ENCODE measurements around the gene ASB18.
A peak's percentile ranks its signal among the peaks of the same experiment; 100 is the strongest.

Gene ASB18

DNA sequence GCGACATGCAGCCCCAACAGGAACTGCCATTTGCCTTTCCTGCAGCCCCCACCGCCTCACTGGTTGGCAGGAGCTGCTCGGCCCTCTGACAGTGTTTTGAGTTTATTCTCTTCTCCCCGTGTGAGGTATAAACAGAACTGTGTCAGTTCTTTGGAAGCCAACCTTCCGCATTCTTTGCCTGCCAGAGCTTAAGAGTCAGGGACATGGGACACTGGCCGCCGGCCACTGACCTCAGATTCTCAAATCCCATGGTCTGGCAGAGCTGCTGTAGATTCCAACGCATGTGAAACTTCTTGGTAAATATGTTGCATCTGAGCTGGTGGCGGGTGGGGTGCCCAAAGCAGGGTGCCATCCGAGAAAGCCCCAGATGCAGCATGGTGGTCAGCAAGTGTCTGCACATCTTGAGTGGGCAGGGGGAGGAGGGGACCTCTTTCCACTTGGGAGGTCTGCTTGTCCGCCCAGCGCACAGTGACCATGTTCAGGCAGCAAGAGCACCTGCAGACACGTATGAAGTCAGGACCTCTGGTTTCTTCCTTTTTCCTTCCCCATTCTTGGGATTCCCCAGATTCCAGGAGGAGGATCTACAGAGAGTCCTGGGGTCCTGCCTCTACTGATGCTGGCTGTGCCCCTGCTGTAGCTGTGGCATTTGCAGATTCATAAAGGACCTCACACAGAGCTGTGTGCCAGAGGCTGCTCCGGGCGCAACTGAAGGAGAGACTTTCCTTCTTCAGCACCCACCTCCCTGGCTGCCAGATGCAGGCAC, 23.8 kb downstream of the ASB18 start:
- no peak for DNase-seq

DNA sequence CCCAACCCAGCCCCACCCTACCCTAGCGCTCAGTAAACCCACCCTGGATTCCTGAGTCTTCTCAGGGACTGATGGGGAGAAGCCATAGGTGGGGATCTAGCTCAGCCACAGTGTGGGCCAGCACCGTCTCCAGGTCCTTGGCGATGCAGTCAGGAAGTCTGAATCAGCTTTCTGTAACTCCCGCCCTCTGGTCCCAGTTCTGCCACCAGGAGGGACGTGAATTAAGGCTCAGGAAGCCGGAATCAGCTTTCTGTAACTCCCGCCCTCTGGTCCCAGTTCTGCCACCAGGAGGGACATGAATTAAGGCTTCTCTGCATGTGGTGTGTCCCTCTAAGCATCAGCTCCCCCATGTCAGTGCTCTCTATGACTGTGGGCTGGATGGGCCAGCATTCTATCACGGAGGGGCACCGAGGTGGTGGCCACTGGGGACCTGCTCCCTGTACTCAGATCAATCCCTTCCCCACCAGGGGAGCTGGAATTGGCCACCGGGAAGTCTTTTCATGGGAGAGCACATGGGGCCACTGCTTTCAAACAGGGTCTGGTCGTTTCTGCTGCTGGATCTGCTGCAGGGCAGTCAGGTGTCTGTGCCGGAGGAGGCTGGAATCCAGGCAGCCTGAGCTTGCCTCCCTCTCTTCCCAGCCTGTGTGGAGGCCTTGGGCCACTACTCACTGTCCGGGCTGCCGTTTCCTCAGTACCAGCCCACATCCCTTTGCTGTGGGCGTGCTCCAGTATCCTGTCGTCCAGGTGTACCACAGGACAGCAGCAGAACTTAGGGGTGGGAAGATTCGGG, 24.7 kb downstream of the ASB18 start:
- DNase-seq = no peak

DNA sequence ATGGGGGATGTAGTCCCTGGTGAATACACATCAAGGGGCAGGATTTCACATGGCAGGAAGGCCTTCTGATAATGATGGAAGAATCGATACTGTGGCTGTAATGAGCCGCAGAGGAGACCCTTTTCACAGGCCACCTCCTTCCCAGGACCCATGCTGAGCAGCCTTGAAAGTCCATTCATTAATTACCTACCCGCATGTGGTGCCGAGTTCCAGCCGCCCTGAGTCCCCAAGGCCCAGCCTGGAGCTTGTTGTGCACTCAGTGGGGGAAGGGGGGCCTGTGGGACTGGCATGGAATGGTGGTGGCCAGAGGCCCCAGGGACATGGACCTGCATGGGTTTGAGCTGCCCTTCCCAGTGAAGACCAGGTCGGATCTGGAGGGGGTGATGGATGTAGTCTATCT, 25.5 kb downstream of the ASB18 start:
- DNase-seq = no peak

DNA sequence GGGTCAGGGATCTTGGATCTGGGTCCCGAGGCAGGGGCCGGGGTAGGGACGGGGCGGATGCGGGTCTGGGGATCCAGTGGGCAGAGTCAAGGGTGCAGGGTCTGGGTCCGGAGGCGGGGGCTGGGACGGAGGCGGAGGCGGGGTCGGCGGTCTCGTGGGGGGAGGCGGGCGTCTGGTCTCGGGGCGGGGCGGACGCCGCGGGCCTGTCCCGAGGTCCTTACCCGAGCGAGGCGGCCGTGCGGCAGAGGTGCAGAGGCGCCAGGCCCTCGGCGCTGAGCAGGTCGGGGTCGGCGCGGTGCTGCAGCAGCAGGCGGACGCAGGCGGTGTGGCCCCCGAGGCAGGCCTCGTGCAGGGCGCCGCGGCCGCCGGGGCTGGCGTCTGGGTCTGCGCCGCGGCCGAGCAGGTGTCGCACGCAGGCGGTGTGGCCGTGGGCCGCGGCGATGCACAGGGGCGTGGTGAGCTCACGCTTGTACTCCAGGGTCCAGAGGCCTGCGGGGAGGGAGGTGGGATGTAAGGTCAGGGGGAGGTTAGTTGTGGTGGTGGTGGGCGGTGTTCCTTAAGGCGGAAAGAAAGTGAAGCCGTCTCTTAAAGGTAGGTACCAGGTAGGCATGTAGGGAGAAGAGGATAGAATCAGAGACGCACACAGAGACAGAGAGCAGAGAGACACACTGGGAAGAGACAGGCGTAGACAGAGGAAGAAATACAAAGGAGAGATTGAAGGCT, 26.6 kb downstream of the ASB18 start:
- DNase-seq = no peak

DNA sequence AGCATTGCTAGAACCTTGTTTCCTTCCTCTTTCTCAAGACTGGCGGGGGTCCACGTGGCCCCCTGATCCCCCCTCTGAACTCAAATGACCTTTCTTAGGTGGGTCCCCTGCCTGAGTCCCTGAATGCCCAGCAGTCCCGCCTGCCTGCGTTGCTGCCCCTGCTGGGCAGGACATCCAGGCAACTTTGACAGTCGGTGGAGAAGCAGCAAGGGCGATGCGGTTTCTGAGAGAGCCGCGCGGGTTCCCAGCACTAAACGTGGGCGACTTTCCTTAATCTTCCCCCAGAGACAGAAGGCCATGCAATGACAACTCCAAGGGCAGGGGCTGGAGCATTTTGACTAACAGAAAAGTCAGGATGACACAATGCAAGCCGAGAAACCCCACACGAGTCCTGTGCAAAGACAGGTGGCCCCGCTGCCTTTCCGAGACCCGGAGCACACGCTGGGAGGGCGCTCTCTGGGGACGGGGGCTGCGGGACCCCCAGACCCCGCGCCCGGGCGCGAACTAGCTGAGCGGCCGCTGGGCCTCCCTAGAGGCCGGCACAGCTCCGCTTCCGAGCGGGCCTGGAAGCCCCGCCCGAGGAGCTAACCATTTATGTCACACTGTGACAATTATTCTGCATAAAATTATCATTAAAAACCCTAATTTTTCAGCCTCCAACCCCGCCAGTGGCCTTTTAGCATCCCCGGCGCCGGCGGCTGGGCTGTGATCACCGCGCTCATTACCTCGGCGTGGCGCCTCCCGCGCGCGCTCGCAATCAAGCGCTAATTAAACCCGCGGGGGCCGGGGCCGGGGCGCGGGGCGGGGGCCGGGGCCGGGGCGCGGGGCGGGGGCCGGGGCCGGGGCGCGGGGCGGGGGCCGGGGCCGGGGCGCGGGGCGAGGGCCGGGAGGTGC, 27.4 kb downstream of the ASB18 start:
- no peak for DNase-seq

DNA sequence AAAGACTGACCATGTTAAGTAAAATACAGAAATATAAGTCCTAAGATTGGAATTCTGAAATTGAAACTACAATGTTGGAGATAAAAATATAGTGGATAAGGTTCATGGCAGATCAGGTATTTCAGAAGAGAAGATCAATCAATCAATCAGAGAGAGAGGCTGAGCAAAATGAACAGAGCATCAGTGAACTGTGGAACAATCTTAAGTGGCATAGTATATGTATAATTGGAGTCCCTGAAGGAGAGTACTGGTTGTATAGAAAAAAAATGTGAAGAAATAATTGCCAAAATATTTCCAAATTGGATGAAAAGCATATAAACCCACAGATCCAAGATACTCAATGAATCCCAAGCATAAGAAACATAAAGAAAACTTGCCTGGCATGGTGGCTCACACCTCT, 35.0 kb downstream of the ASB18 start:
- DNase-seq = no peak

DNA sequence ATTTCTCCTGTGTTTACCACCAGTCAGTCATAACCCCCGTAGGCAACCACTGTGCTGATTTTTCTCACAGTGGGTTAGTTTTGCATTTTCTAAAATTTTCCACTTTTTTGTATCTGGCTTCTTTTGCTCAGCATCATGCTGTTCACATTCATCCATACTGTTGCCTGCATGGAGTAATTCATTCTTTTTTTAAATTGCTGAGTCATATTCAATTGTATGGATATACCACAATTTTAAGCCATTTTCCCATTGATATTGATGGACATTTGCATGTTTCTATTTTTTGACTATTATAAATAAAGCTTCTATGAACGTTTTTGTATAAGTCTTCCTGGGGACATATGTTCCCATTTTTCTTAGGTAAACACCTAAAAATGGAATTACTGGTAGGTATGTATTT, 40.5 kb downstream of the ASB18 start:
- DNase-seq = no peak

DNA sequence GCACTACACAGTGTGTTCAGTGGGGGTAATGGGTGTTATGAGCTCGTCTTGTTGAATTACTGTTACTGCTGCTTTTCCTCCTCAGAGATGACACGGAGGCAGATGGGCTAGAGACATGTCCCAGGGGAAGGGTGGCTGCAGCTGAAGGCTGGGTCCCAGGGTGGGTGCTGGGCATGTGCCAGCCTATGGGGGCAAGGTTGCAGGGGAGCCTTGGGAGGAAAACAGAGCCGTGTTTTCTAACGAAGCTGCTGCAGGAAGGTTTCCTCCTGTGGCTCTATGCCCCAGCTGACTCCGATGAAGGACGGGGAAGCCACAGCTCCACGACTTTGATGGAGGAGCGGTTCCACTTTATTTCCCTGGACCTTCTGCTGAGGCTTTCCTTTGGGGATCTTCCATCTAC, 42.4 kb downstream of the ASB18 start:
- DNase-seq = no peak

DNA sequence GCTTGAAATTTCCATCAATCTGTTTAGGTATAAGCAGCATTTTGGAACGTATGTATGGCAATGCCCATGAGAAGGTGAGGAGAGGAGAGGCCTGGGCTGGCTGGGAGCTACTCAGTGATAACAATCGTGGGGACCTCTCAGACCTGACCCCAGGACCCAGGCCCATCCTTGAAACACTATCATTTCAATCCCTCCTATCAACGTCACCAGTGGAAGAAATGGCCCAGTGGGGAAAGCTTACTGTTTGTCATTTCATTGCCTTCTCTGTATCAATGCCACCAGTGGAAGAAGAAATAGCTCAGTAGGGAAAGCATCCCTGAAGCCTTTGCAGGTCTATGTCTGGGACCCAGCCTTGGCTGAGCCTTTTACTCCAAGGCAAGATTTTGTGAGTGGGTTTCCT, 44.8 kb downstream of the ASB18 start:
- DNase-seq = no peak

DNA sequence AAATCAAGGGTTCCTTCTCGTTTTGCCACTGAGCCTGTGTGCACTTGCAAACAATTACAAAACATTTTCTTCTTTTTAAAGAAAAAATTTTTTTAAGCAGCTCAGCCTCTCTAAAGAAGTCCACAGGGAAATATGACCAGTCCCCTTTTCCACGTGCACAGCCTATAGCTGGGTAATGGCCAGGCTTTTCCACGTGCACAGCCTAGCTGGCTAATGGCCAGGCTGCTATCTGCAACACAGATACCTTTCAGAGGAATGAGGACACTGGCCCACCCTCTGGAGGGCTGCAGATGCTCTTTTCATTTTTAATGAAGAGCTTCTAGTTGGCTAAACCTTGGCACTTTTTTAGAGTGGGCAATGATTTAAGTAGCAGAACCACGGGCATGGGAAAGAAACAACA, 46.3 kb downstream of the ASB18 start:
- DNase-seq = no peak

DNA sequence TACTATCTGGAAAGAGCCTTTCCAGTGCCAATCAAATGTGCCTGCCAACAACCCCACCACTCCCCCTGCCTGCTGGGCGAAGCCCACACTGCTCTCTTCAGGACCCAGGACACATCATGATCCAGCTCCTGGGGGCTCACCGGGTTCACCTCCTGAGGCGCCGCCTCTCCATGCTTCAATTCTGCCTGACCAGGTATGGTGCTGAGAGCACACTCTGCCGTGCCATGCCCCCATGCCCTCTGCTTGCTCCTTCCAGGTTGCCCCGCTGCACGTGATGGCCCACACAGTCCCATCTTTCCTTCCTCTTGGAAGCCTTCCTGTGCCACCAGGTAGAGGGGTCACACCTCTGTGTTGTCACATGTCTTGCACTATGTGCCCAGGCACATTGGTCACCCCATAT, 47.5 kb downstream of the ASB18 start:
- no peak for DNase-seq

DNA sequence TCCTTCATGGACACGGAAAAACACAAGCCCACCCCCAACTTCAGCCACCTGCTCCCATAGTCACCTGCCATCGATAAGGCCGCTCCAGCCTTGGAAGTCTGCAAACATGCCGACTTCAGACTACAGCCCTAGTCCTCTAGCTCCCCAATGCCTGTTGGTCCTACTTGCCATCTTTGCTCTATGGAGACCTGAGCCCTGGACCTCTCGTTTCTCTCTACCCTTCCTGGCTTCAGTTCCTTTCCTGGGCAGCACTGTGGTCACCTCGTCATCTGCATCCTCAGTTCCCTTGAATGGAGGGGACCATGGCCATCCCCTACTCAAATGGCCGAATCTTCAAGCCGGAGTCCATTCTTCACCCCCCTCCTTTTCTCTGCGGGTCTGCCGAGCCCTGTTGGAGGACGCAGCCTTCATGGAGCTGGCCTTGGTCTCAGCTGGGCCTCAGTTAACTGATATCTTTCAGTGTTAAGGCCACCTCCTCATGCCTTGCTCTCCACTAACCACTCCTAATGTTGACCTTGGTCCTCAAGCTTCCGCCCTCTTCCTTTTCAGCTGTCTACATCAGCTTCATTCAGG, 48.4 kb downstream of the ASB18 start:
- DNase-seq = peak; percentile 84

DNA sequence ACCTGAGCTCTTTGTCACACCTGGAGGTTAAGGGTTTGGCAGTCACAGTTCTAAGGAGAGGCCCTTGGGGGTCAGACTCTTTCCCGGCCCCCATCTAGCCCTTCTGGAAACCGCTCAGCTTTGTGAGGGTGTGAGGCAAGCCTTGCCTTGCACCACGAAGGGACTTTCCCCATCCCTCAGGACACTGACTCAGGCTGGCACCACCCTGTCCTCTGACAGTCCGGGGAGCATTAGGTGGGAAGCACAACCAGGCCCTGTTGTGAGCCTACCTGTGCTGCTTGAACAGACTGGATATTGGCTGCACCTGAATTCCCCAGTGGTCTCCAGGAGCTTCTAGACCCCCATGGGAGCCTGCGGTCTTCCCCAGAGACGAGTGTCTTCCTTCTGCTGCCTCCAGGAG, 49.0 kb downstream of the ASB18 start:
- DNase-seq = no peak

DNA sequence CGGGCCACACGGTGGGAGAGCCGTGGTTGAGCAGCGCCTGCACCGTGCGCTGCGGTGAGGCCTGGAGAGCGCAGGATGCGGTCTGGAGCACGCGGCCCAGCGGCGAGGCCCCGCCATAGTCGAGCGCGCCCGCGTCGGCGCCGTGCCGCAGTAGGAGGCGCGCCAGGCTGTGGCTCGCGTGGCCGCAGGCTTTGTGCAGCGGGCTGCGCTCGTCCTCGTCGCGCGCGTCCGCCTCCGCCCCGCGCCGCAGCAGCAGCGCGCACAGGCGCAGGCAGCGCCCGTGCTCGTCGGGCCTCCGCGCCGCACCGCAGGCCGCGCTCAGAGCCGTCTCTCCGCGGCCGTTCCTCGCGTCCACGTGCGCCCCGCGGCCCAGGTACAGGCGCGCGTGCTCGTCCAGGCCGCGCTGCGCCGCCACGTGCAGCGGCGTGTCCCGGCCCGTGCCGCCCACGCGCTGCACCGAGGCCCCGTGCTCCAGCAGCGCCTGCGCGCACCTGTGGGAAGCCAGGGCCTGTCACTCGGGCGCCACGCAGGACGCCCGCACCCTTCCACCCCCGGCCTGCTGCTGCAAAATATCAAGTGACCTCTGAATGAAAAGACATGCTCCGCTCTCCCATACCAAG, 49.7 kb downstream of the ASB18 start:
- DNase-seq = no peak

DNA sequence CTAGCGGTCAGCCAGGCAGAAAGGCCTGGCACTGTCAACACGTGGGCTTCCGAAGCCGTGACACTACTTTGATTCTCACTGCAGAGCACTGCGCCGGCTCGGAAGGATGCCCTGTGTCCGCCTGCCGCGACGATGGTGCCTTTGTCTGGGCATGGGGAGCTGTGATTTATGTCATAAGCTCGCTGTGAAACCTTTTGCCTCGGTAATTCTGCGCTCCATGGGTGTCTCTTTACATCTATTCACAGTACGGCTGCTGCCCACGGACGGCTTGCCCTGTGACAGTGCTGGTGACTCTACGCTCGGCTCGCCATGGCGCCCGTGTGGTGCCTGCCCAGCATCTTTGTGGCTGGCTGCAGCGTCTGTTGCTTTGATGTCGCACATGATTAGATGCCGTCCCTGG, 52.9 kb downstream of the ASB18 start:
- DNase-seq = no peak

DNA sequence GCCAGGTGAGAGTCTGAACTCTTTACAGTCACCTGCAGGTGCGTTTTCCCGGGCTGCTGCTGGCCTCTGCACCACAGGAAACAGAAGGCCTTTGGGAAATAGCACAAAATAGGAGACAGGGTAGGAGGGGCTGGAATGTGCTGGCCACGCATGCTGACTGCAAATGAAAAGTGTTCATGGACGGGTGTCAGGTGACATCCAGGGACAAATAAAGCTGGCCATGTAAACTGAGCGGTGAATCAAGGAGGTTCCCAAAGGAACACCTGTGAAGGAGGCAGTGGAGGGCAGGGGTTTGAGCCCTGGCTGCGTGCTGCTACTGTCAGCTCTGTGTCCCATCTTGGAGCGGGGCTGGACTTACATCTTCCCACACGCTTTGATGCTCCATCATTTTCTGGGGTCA, 53.7 kb downstream of the ASB18 start:
- DNase-seq = peak; percentile 80

DNA sequence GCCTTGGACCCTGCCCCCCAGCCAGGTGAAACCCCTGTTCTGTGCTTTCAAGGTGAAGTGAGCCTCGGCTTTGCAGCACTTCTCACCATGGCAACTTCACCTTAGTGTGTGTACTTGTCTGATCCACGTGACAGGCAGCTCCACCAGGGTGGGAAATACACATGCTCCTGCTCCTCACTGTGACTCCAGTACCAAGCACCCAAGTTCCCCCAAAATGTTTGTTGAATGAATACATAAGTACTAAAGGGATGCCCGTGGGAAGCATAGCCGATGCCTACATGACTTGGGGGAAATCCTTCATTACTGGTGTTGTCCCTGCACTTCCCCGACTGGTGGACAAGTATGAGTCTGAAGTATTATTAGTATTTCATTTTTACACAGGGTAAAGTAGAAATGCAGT, 54.2 kb downstream of the ASB18 start:
- peak; percentile 9 for DNase-seq

DNA sequence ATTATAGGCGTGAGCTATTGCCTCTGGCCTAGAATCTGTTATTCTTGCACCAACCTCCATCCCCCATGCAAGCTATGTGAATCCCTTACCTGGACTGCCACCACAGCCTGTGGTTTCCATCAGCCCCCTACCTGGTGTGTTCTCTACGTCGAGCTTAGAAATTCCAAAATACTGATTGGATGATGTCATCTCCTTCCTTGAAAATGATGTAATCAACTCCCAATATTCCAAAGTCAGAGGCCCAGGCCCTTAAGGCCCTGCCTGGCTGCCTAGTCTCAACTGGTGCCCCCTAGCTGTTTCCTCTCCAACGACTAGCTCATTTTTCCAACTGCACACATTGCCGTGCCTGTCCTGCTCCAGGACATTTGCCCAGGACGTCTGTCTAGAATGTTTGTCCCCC, 54.7 kb downstream of the ASB18 start:
- DNase-seq = no peak

DNA sequence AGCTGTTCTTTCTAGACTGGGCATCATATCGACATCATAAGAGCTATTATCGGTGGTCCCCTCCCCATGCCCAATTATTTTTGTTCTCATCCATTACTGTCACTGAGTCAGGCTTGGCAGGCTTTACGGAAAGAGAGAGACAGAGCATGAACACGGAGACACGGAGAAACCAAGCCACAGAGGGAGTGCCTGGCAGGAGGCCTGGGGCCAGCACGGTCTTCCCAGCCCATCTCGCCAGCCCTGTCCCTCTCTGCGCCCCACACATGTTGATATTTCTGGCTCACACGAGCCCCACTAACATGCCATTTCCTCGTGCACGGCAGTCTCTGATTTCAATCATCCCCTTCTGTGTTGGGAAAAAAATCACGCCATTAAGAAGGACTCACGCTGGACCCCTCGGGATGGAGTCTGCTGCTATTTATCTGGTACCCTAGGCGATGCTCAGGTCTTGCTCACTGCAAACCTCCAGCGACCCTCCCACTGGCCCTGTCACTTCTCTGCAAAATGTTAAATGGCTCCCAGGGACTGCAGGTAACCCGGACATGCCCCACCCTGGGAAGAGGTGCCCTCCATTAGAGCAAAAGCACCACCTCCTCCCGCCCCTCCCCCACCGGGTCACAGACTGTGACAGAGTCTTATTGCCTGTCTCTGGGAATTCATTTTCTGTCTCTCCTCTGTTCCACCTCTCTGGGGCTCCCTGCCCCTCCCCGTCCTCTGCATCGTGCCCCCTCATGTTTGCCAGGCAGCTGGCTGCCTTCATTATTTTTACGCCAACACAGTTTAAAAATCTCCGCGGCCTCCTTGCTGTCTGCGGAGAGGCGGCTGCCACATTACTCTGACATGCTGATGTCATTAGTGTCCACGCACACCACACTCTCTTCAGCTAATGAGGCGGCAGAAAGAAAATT, 55.9 kb downstream of the ASB18 start:
- no peak for DNase-seq

DNA sequence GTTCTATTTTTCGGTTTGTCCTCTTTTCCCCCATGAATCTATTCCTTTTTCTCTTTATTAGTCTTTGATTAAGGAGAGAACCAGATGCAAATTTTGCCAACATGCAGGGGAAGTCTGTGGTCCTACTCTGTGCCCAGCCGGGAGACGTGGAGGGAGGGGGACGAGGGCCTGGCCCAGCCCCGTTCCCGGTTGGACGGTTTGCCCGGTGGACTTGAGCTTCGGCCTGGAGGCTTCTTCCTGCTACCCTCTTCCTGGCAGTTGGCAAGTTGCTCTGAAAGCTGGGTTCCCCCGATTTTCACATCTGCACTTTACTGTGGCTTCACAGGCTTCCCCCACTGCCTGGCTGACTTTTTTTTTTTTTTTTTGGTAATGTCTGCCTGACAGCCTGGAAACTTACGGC, 56.7 kb downstream of the ASB18 start:
- no peak for DNase-seq

All from NCI-H510A (cell line).